Mucosa of descending colon (tissue), 3 donors: ENCODE results near the gene DPH6. TPM values are rescaled to one million over a fixed set of nuclear protein-coding genes. Genes with fewer than 3 reads are reported as not detected.

Experiments used
- ATAC-seq: fragments of 200-7000 bp; cut with Tn5 transposase; one replicate; pipeline ENCODE4 v1.9.1; 2020; ENCODE audit warnings: mild to moderate bottlenecking, moderate library complexity
- DNase-seq, 3 donors: peaks; one replicate each; pipeline ENCODE4 v3.0.0-alpha.2; 2020
- H3K36me3 ChIP-seq: fragments of 200-600 bp; one replicate; pipeline ENCODE4 v1.8.0; 2021; ENCODE audit warnings: low read depth, mild to moderate bottlenecking
- H3K4me1 ChIP-seq: fragments of 200-600 bp; one replicate; pipeline ENCODE4 v1.8.0; 2021; ENCODE audit warnings: low read depth, mild to moderate bottlenecking
- H3K4me3 ChIP-seq: fragments of 200-600 bp; one replicate; pipeline ENCODE4 v1.8.0; 2021; ENCODE audit warnings: mild to moderate bottlenecking
- H3K9me3 ChIP-seq: fragments of 200-600 bp; one replicate; pipeline ENCODE4 v1.8.0; 2021; ENCODE audit warnings: mild to moderate bottlenecking
- intact Hi-C, 2 donors: fragments of 100-400 bp; cut with DNase I in 1 of 2; cut with micrococcal nuclease in 1 of 2; formaldehyde crosslinking; loops; one replicate each; pipeline versions ENCODE4 v1.11.0 to v1.11.1; 2022; cut with DNase I, micrococcal nuclease
- total RNA-seq, 3 donors: library from RNA; stranded (reverse); fragmentation: NEBNext Ultra II Directional in 2 of 3; extraction: Animal tissue kit (Norgen Biotek cat#: 25700) in 2 of 3; gene quantifications; one replicate each; pipeline versions ENCODE4 v1.2.1 to v1.2.4, GENCODE V29; 2021 to 2023
- TF ChIP-seq, protein P1 (sequence below): fragments of 200-600 bp; IDR thresholded peaks from one replicate; pipeline ENCODE4 v1.8.0; 2022; ENCODE audit warnings: antibody characterized with exemption, mild to moderate bottlenecking
- donor health status: DM: no; HTN: no; CAD: no; lungs with moderate emphysema.
- donor health status: DM: no; HTN: no; CAD: no.
- donor health status: DM: no; HTN: yes; CAD: no.

The DPH6 gene
- total RNA-seq, 3 donors from 2014 or later, result 16.8 to 23.7 (median 21.2) TPM

GRCh38 chr15:35374661-35375060, 171.3 kb downstream of the DPH6 start:
- Histone ChIP-seq H3K4me1 (no peaks in the 10 kb centered on the region), H3K9me3 (no peaks in the 10 kb centered on the region), H3K36me3 (no peaks in the 10 kb centered on the region), H3K4me3 (no peak overlapping the region)
- DNase-seq (no peak), ATAC-seq (no peak)
- intact Hi-C loops, result no loop called here
- TF ChIP-seq, protein P1, sequence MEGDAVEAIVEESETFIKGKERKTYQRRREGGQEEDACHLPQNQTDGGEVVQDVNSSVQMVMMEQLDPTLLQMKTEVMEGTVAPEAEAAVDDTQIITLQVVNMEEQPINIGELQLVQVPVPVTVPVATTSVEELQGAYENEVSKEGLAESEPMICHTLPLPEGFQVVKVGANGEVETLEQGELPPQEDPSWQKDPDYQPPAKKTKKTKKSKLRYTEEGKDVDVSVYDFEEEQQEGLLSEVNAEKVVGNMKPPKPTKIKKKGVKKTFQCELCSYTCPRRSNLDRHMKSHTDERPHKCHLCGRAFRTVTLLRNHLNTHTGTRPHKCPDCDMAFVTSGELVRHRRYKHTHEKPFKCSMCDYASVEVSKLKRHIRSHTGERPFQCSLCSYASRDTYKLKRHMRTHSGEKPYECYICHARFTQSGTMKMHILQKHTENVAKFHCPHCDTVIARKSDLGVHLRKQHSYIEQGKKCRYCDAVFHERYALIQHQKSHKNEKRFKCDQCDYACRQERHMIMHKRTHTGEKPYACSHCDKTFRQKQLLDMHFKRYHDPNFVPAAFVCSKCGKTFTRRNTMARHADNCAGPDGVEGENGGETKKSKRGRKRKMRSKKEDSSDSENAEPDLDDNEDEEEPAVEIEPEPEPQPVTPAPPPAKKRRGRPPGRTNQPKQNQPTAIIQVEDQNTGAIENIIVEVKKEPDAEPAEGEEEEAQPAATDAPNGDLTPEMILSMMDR, result no peak

- intact Hi-C loops, result no loop called here
- DNase-seq, result no peak
- Histone ChIP-seq H3K36me3 (no peaks in the 10 kb centered on the region), H3K4me3 (no peak overlapping the region), H3K4me1 (no peaks in the 10 kb centered on the region), H3K9me3 (peaks cover 16% of the 10 kb centered on the region)
- no peak for ATAC-seq
- TF ChIP-seq, protein P1, result no peak
Measured at GRCh38 chr15:35362195-35362829, 183.7 kb downstream of the DPH6 start.

GRCh38 chr15:35358824-35359223, 187.1 kb downstream of the DPH6 start:
- Histone ChIP-seq H3K9me3 (peaks cover 42% of the 10 kb centered on the region), H3K36me3 (no peaks in the 10 kb centered on the region), H3K4me3 (no peak overlapping the region), H3K4me1 (no peaks in the 10 kb centered on the region)
- ATAC-seq (peak; percentile 54), DNase-seq (no peak)
- TF ChIP-seq, protein P1, result no peak
- intact Hi-C loops, result no loop called here

DNA sequence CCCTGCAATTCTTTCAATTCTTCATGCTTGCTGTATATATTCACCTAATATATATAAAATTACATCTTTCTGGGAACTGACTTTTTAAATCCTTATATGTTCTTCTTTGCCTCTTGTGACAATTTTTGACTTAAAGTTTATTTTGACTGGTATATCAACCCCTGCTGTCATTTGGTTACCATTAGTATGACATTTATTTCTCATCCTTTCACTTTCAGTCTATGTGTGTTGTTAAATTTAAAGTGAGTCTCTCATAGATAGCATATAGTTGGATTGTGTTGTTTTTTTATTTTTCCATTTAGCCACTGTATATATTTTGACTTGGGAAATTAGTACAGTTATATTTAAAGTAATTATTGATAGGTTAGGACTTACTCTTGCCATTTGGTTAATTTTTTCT, 194.9 kb downstream of the DPH6 start:
- TF ChIP-seq, protein P1, result no peak
- Histone ChIP-seq H3K36me3 (no peaks in the 10 kb centered on the region), H3K9me3 (peaks cover 16% of the 10 kb centered on the region), H3K4me1 (no peaks in the 10 kb centered on the region), H3K4me3 (no peak overlapping the region)
- DNase-seq, result no peak
- intact Hi-C loops, result no loop called here
- no peak for ATAC-seq

GRCh38 chr15:35349916-35350315, 196.0 kb downstream of the DPH6 start:
- TF ChIP-seq, protein P1, result no peak
- no peak for DNase-seq
- no peaks in the 10 kb centered on the region for H3K4me1 ChIP-seq
- no peaks in the 10 kb centered on the region for H3K36me3 ChIP-seq
- peaks cover 8% of the 10 kb centered on the region for H3K9me3 ChIP-seq
- no peak for ATAC-seq
- H3K4me3 ChIP-seq, result no peak overlapping the region
- intact Hi-C loops, result no loop called here

DNA sequence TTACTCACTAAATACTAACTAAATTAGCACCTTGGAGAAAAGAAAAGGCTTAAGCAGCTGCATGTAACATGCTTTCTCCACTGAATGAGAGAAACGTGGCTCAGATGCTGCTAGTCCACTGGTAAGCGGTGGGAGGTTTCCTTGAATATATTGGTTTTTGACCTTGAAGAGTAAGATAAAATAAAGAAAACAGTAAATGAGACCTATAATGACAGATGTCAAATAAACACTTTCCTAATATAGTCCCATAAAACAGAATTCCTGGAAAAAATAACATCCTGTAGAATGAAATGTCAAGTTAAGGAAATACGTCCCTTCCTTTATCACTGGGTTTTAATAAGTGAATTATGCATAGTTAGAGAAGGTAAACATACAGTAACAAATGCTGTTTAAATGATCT, 215.0 kb downstream of the DPH6 start:
- Histone ChIP-seq H3K4me1 (no peaks in the 10 kb centered on the region), H3K9me3 (no peaks in the 10 kb centered on the region), H3K4me3 (no peak overlapping the region), H3K36me3 (no peaks in the 10 kb centered on the region)
- ATAC-seq (no peak), DNase-seq (no peak)
- intact Hi-C loops, result no loop called here
- TF ChIP-seq, protein P1, result no peak
